Fibroblast of lung (primary cell): ENCODE measurements around the gene PCDH1. TPM values are rescaled to one million over a fixed set of nuclear protein-coding genes. Genes with fewer than 3 reads are reported as not detected.

Experiments used
- DNase-seq, 2 donors: peaks; one replicate each; pipeline versions ENCODE4 v3.0.0 to v3.0.0-alpha.2; 2010; ENCODE audit warnings: low read depth in 2 of 2
- H2AFZ ChIP-seq: 2 replicates; pipeline ENCODE4 v1.5.1; 2012; ENCODE audit warnings: low read length, control low read depth, inconsistent platforms
- H3K27ac ChIP-seq: 2 replicates; pipeline ENCODE4 v1.5.1; 2011; ENCODE audit warnings: low read length, control low read depth; ENCODE audit not compliant: insufficient read depth
- H3K27me3 ChIP-seq: 2 replicates; pipeline ENCODE4 v1.5.1; 2011; ENCODE audit warnings: mild to moderate bottlenecking, low read length; ENCODE audit not compliant: control insufficient read depth, insufficient read depth
- H3K36me3 ChIP-seq: 2 replicates; pipeline ENCODE4 v1.5.1; 2011; ENCODE audit warnings: low read length; ENCODE audit not compliant: control insufficient read depth, insufficient read depth
- H3K4me1 ChIP-seq: 2 replicates; pipeline ENCODE4 v1.5.1; 2011; ENCODE audit warnings: low read length; ENCODE audit not compliant: control insufficient read depth, insufficient read depth; ENCODE audit errors: extremely low read depth
- H3K4me2 ChIP-seq: 2 replicates; pipeline ENCODE4 v1.5.1; 2011; ENCODE audit warnings: low read length, control low read depth; ENCODE audit not compliant: insufficient read depth; ENCODE audit errors: extremely low read depth
- H3K4me3 ChIP-seq, 4 experiments: fragments of 200-600 bp in 1 of 4; sonication (generic) in 1 of 4; replicated peaks in 1 of 4; 2 replicates each; pipeline ENCODE4 v1.5.1; 2011 to 2016; ENCODE audit warnings: low read length in 4 of 4, low read depth in 3 of 4, mild to moderate bottlenecking in 3 of 4, control low read depth in 2 of 4, inconsistent platforms in 1 of 4, mixed read lengths in 1 of 4; ENCODE audit not compliant: insufficient read depth in 1 of 4; ENCODE audit errors: control extremely low read depth in 1 of 4
- H3K79me2 ChIP-seq: 2 replicates; pipeline ENCODE4 v1.5.1; 2012; ENCODE audit warnings: mild to moderate bottlenecking, low read length, inconsistent platforms; ENCODE audit not compliant: control insufficient read depth, insufficient read depth
- H3K9ac ChIP-seq: 2 replicates; pipeline ENCODE4 v1.5.1; 2011; ENCODE audit warnings: mild to moderate bottlenecking, low read length, control low read depth; ENCODE audit not compliant: insufficient read depth
- H3K9me3 ChIP-seq: 2 replicates; pipeline ENCODE4 v1.5.1; 2012; ENCODE audit warnings: low read depth, low read length; ENCODE audit not compliant: control insufficient read depth, insufficient read depth
- H4K20me1 ChIP-seq: 2 replicates; pipeline ENCODE4 v1.5.1; 2011; ENCODE audit warnings: low read length; ENCODE audit not compliant: control insufficient read depth, insufficient read depth; ENCODE audit errors: extremely low read depth
- CTCF ChIP-seq, 2 donors: IDR thresholded peaks in 1 of 2; conservative IDR thresholded peaks in 1 of 2; 1 replicate in 1 of 2; 2 replicates in 1 of 2; pipeline ENCODE4 v1.5.1; 2011 to 2012; ENCODE audit warnings: low read length in 2 of 2, control low read depth in 1 of 2, inconsistent platforms in 1 of 2, low read depth in 1 of 2, mild to moderate bottlenecking in 1 of 2
- EZH2 ChIP-seq: IDR thresholded peaks from 2 replicates; pipeline ENCODE4 v1.5.1; 2012; ENCODE audit warnings: low read length, control low read depth, mild to moderate bottlenecking; ENCODE audit errors: missing control alignments
- polyA plus RNA-seq, 2 donors: library from polyadenylated mRNA; depleted of rRNA in 1 of 2; stranded (reverse) in 1 of 2; unstranded in 1 of 2; fragments of >200 nt; gene quantifications; 2 replicates each; pipeline ENCODE4 v1.2.1, GENCODE V29; 2011 to 2012; ENCODE audit warnings: missing spikeins in 1 of 2
- total RNA-seq: library from RNA; depleted of rRNA; stranded (reverse); fragments of >200 nt; gene quantifications from 2 replicates; pipeline ENCODE4 v1.2.1, GENCODE V29; 2014

The PCDH1 gene
- total and polyA plus RNA-seq, 2 donors (not counting 1 experiment from before 2014, with no cell fraction given), result 0.66 to 1.6 TPM

GRCh38 chr5:141867139-141867538 lies 11.1 kb downstream of the PCDH1 start:
- Histone ChIP-seq H3K9ac (no peak overlapping the region), H3K27ac (no peak overlapping the region), H3K79me2 (no peaks in the 10 kb centered on the region), H3K27me3 (peaks cover 22% of the 10 kb centered on the region), H3K4me1 (no peaks in the 10 kb centered on the region), H3K4me2 (no peak overlapping the region), H3K36me3 (no peaks in the 10 kb centered on the region), H4K20me1 (no peaks in the 10 kb centered on the region), H3K9me3 (no peaks in the 10 kb centered on the region), H2AFZ (no peak overlapping the region), H3K4me3 (no peak overlapping the region)
- TF ChIP-seq EZH2 (no peak), CTCF (conservative IDR thresholded peaks at IDR 0.05 in 1 of 2, IDR thresholded peaks at IDR 0.05 in 1 of 2; ENCODE audit: low read depth in 1 of 2, low read length in 2 of 2) (no peak)
- DNase-seq, result no peak

- Histone ChIP-seq H3K9ac (no peak overlapping the region), H3K9me3 (no peaks in the 10 kb centered on the region), H3K79me2 (no peaks in the 10 kb centered on the region), H3K4me3 (no peak overlapping the region), H2AFZ (no peak overlapping the region), H4K20me1 (no peaks in the 10 kb centered on the region), H3K27me3 (peaks cover 19% of the 10 kb centered on the region), H3K4me1 (no peaks in the 10 kb centered on the region), H3K36me3 (no peaks in the 10 kb centered on the region), H3K27ac (no peak overlapping the region), H3K4me2 (no peak overlapping the region)
- DNase-seq, result no peak
- no peak for TF ChIP-seq CTCF (conservative IDR thresholded peaks at IDR 0.05 in 1 of 2, IDR thresholded peaks at IDR 0.05 in 1 of 2; ENCODE audit: low read depth in 1 of 2, low read length in 2 of 2)
- TF ChIP-seq EZH2, result no peak
These were observed 12.1 kb downstream of the PCDH1 start for GRCh38 chr5:141866096-141866495.

- Histone ChIP-seq H3K4me2 (no peak overlapping the region), H3K27ac (no peak overlapping the region), H3K9me3 (no peaks in the 10 kb centered on the region), H3K9ac (no peak overlapping the region), H3K4me3 (no peak overlapping the region), H3K4me1 (no peaks in the 10 kb centered on the region), H3K79me2 (no peaks in the 10 kb centered on the region), H2AFZ (no peak overlapping the region), H4K20me1 (no peaks in the 10 kb centered on the region), H3K36me3 (no peaks in the 10 kb centered on the region), H3K27me3 (peaks cover 20% of the 10 kb centered on the region)
- DNase-seq, result no peak
- TF ChIP-seq EZH2 (no peak), CTCF (conservative IDR thresholded peaks at IDR 0.05 in 1 of 2, IDR thresholded peaks at IDR 0.05 in 1 of 2; ENCODE audit: low read depth in 1 of 2, low read length in 2 of 2) (no peak)
These were observed 12.8 kb downstream of the PCDH1 start for GRCh38 chr5:141865406-141865805.
